Measurements from ENCODE around the gene BRIP1. TPM values are rescaled to one million over a fixed set of nuclear protein-coding genes. Genes with fewer than 3 reads are reported as not detected.

Gene BRIP1
- total RNA-seq, 4 donors from 2014 or later = 0.13 to 0.79 (median 0.38) TPM

GRCh38 chr17:61644800-61645774 lies 218.2 kb downstream of the BRIP1 start:
- no peak for TF ChIP-seq CTCF (IDR thresholded peaks at IDR 0.05)
- DNase-seq (ENCODE audit: low spot score) (no peak), ATAC-seq (ENCODE audit: low FRiP score) (no peak)

GRCh38 chr17:61642768-61643167 lies 220.6 kb downstream of the BRIP1 start:
- no peak for TF ChIP-seq CTCF (IDR thresholded peaks at IDR 0.05)
- ATAC-seq (ENCODE audit: low FRiP score) (no peak), DNase-seq (ENCODE audit: low spot score) (no peak)

- no peak for TF ChIP-seq CTCF (IDR thresholded peaks at IDR 0.05)
- no peak for ATAC-seq (ENCODE audit: low FRiP score)
These were observed 221.6 kb downstream of the BRIP1 start for GRCh38 chr17:61641715-61642114.

GRCh38 chr17:61641084-61641483 lies 222.2 kb downstream of the BRIP1 start:
- ATAC-seq (ENCODE audit: low FRiP score) (no peak), DNase-seq (ENCODE audit: low spot score) (no peak)
- no peak for TF ChIP-seq CTCF (IDR thresholded peaks at IDR 0.05)

More at GRCh38 chr17:61641715-61642114, 221.6 kb downstream of the BRIP1 start:
- DNase-seq (ENCODE audit: low spot score) = no peak

- ATAC-seq (ENCODE audit: low FRiP score) = no peak
- DNase-seq (ENCODE audit: low spot score) = no peak
- TF ChIP-seq CTCF (IDR thresholded peaks at IDR 0.05) = no peak
These were observed 223.5 kb downstream of the BRIP1 start for GRCh38 chr17:61639818-61640217.

GRCh38 chr17:61638087-61638486 lies 225.2 kb downstream of the BRIP1 start:
- no peak for TF ChIP-seq CTCF (IDR thresholded peaks at IDR 0.05)
- ATAC-seq (ENCODE audit: low FRiP score) (no peak), DNase-seq (ENCODE audit: low spot score) (no peak)

Measured in omental fat pad (tissue), 4 donors.